ENCODE data around the gene SERP2. TPM values are rescaled to one million over a fixed set of nuclear protein-coding genes. Genes with fewer than 3 reads are reported as not detected.

SERP2 gene
- total RNA-seq, 1 experiment from 2014 or later, result not detected

- Histone ChIP-seq H3K4me2 (ENCODE audit: low read depth, low read length, poor library complexity, severe bottlenecking) (no peak overlapping the region), H3K27me3 (ENCODE audit: low read length) (no peaks in the 10 kb centered on the region)
Observed at GRCh38 chr13:44403461-44404056, 29.9 kb downstream of the SERP2 start.

DNA sequence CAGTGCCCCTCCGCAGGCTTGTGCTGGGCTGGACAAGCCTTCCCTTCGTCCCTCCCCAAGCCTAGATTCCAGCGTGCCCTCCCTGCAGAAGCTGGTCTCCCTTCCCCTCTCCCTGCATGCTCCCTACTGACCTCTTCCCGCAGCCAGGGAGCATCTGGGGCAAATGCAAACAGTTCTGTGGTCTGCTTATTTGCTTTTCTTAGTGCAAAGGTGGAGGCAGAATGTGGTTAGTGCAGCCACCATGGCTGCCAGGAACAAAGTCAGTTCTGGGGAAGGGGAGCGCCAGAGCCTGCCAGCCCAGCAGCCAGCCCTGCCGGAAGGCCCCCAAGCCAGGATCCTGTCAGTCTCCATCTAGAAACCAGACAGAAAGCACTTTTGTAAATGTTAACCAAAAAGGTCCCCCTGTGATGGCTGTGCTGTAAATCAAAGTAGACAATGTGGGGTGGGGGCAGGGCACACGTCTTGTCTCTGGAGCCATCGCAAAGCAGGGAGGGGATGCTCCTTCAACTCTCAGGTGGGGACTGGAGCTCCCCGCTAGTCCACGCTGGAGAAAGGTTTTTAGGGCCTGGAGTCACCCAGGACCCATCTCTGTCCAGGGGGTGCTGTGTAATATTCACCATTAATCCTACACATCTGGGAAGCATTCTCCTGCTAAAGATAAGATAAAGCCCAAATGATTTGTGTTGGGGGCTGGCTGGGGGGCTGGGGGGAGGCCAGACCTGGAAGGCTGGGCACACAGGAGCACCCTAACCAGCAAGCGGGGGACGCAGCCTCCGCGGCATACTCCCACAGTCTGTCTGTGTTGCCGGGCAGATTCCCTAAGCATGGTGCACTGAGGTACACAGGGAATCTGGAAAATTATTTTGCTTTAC lies 30.9 kb downstream of the SERP2 start:
- Histone ChIP-seq H3K27me3 (ENCODE audit: low read length) (no peaks in the 10 kb centered on the region), H3K9ac (ENCODE audit: low read length) (no peak overlapping the region), H3K9me3 (ENCODE audit: low read length) (no peaks in the 10 kb centered on the region), H3K4me1 (ENCODE audit: low read length) (no peaks in the 10 kb centered on the region), H3K27ac (ENCODE audit: low read length) (no peak overlapping the region), H3K4me3 (ENCODE audit: low read length) (no peak overlapping the region), H4K20me1 (ENCODE audit: insufficient read depth, low read depth, low read length) (no peaks in the 10 kb centered on the region), H3K4me2 (ENCODE audit: low read depth, low read length, poor library complexity, severe bottlenecking) (no peak overlapping the region), H3K36me3 (ENCODE audit: insufficient read depth, low read length) (no peaks in the 10 kb centered on the region), H3K79me2 (ENCODE audit: low read length) (no peaks in the 10 kb centered on the region), H2AFZ (ENCODE audit: low read length) (no peak overlapping the region), H3K9me2 (replicated peaks; ENCODE audit: insufficient read depth, low read length) (no peaks in the 10 kb centered on the region)
- DNase-seq, result no peak

More at GRCh38 chr13:44403461-44404056, 29.9 kb downstream of the SERP2 start:
- H2AFZ ChIP-seq (ENCODE audit: low read length), result no peak overlapping the region
- no peaks in the 10 kb centered on the region for H4K20me1 ChIP-seq (ENCODE audit: insufficient read depth, low read depth, low read length)
- no peak overlapping the region for H3K4me3 ChIP-seq (ENCODE audit: low read length)
- no peaks in the 10 kb centered on the region for H3K36me3 ChIP-seq (ENCODE audit: insufficient read depth, low read length)
- H3K9ac ChIP-seq (ENCODE audit: low read length), result no peak overlapping the region
- H3K9me2 ChIP-seq (replicated peaks; ENCODE audit: insufficient read depth, low read length), result no peaks in the 10 kb centered on the region
- H3K79me2 ChIP-seq (ENCODE audit: low read length), result no peaks in the 10 kb centered on the region
- no peak for DNase-seq
- H3K9me3 ChIP-seq (ENCODE audit: low read length), result no peaks in the 10 kb centered on the region
- no peak overlapping the region for H3K27ac ChIP-seq (ENCODE audit: low read length)
- H3K4me1 ChIP-seq (ENCODE audit: low read length), result no peaks in the 10 kb centered on the region

GRCh38 chr13:44406617-44407016 lies 33.0 kb downstream of the SERP2 start:
- H3K36me3 ChIP-seq (ENCODE audit: insufficient read depth, low read length), result no peaks in the 10 kb centered on the region
- no peaks in the 10 kb centered on the region for H3K9me3 ChIP-seq (ENCODE audit: low read length)
- H3K27ac ChIP-seq (ENCODE audit: low read length), result no peak overlapping the region
- H3K27me3 ChIP-seq (ENCODE audit: low read length), result no peaks in the 10 kb centered on the region
- H4K20me1 ChIP-seq (ENCODE audit: insufficient read depth, low read depth, low read length), result no peaks in the 10 kb centered on the region
- no peaks in the 10 kb centered on the region for H3K4me1 ChIP-seq (ENCODE audit: low read length)
- no peak overlapping the region for H3K4me3 ChIP-seq (ENCODE audit: low read length)
- H3K4me2 ChIP-seq (ENCODE audit: low read depth, low read length, poor library complexity, severe bottlenecking), result no peak overlapping the region
- H2AFZ ChIP-seq (ENCODE audit: low read length), result no peak overlapping the region
- H3K9ac ChIP-seq (ENCODE audit: low read length), result no peak overlapping the region
- H3K9me2 ChIP-seq (replicated peaks; ENCODE audit: insufficient read depth, low read length), result no peaks in the 10 kb centered on the region
- DNase-seq, result no peak
- H3K79me2 ChIP-seq (ENCODE audit: low read length), result no peaks in the 10 kb centered on the region

DNA sequence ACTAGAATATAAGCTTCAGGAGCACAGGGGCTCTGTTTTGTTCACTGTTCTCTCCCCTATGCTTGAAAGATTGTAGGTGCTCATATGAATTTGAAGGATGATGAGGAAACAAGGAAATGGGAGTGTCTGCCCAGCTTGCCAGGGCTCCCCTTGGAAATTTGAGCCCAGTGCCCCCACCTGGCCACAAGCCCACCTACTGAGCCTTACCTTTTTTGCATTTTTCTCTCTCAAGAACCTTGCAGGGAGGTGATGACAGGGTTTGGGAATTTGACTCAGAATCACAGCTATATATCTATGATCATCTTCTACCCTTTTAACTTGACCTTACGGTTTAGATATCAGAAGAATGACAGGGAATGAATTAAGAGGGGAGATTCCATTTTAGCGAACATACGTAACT lies 33.8 kb downstream of the SERP2 start:
- Histone ChIP-seq H3K27ac (ENCODE audit: low read length) (no peak overlapping the region), H4K20me1 (ENCODE audit: insufficient read depth, low read depth, low read length) (no peaks in the 10 kb centered on the region), H3K4me3 (ENCODE audit: low read length) (no peak overlapping the region), H3K9me3 (ENCODE audit: low read length) (no peaks in the 10 kb centered on the region), H3K4me2 (ENCODE audit: low read depth, low read length, poor library complexity, severe bottlenecking) (no peak overlapping the region), H2AFZ (ENCODE audit: low read length) (no peak overlapping the region), H3K36me3 (ENCODE audit: insufficient read depth, low read length) (no peaks in the 10 kb centered on the region), H3K4me1 (ENCODE audit: low read length) (no peaks in the 10 kb centered on the region), H3K9me2 (replicated peaks; ENCODE audit: insufficient read depth, low read length) (no peaks in the 10 kb centered on the region), H3K79me2 (ENCODE audit: low read length) (no peaks in the 10 kb centered on the region), H3K27me3 (ENCODE audit: low read length) (no peaks in the 10 kb centered on the region), H3K9ac (ENCODE audit: low read length) (no peak overlapping the region)
- DNase-seq, result no peak

DNA sequence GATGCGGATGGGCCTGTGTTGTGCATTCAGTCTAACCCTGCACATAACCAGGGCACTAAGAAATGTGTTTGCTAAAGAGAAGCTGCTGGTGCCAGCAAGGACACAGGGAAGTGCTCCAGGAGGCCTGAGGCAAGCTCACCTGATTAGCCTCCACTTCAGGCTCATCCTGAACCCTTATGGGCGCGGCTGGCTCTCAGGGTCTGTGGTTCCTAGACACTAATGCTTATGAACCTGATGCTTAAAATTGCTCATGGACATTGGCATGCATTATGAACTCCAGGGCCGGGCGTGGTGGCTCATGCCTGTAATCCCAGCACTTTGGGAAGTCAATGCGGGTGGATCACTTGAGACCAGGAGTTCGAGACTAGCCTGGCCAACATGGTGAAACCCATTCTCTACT lies 34.3 kb downstream of the SERP2 start:
- DNase-seq, result no peak
- Histone ChIP-seq H3K79me2 (ENCODE audit: low read length) (no peaks in the 10 kb centered on the region), H4K20me1 (ENCODE audit: insufficient read depth, low read depth, low read length) (no peaks in the 10 kb centered on the region), H3K27me3 (ENCODE audit: low read length) (no peaks in the 10 kb centered on the region), H2AFZ (ENCODE audit: low read length) (no peak overlapping the region), H3K9me3 (ENCODE audit: low read length) (no peaks in the 10 kb centered on the region), H3K4me1 (ENCODE audit: low read length) (no peaks in the 10 kb centered on the region), H3K4me2 (ENCODE audit: low read depth, low read length, poor library complexity, severe bottlenecking) (no peak overlapping the region), H3K9ac (ENCODE audit: low read length) (no peak overlapping the region), H3K36me3 (ENCODE audit: insufficient read depth, low read length) (no peaks in the 10 kb centered on the region), H3K9me2 (replicated peaks; ENCODE audit: insufficient read depth, low read length) (no peaks in the 10 kb centered on the region), H3K27ac (ENCODE audit: low read length) (no peak overlapping the region), H3K4me3 (ENCODE audit: low read length) (no peak overlapping the region)

DNA sequence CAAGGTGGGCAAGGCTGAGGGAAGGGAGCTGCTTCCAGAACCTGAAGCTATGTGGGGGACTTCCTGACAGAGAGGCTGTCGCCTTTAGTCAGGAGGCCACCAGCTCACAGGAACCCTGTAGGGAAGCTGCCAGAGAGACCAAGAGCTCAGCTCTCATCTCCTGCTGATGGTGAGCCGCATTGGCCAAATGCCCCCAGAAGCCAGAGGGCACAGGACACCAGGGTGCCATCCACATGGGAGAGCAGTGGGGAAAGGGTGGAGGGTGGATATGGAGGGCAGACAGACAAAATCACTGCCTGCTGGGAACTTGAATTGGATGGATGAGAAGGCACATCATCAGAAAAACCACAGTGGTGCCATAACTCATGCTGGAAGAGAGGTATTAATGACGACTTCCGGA lies 36.0 kb downstream of the SERP2 start:
- Histone ChIP-seq H3K4me2 (ENCODE audit: low read depth, low read length, poor library complexity, severe bottlenecking) (no peak overlapping the region), H4K20me1 (ENCODE audit: insufficient read depth, low read depth, low read length) (no peaks in the 10 kb centered on the region), H3K4me3 (ENCODE audit: low read length) (no peak overlapping the region), H3K9ac (ENCODE audit: low read length) (no peak overlapping the region), H3K36me3 (ENCODE audit: insufficient read depth, low read length) (no peaks in the 10 kb centered on the region), H3K79me2 (ENCODE audit: low read length) (no peaks in the 10 kb centered on the region), H3K4me1 (ENCODE audit: low read length) (no peaks in the 10 kb centered on the region), H3K27ac (ENCODE audit: low read length) (no peak overlapping the region), H3K9me2 (replicated peaks; ENCODE audit: insufficient read depth, low read length) (no peaks in the 10 kb centered on the region), H3K9me3 (ENCODE audit: low read length) (no peaks in the 10 kb centered on the region), H3K27me3 (ENCODE audit: low read length) (no peaks in the 10 kb centered on the region), H2AFZ (ENCODE audit: low read length) (no peak overlapping the region)
- no peak for DNase-seq

GRCh38 chr13:44410328-44410859 lies 36.8 kb downstream of the SERP2 start:
- no peaks in the 10 kb centered on the region for H3K4me1 ChIP-seq (ENCODE audit: low read length)
- no peaks in the 10 kb centered on the region for H3K9me2 ChIP-seq (replicated peaks; ENCODE audit: insufficient read depth, low read length)
- no peak overlapping the region for H3K9ac ChIP-seq (ENCODE audit: low read length)
- no peaks in the 10 kb centered on the region for H3K36me3 ChIP-seq (ENCODE audit: insufficient read depth, low read length)
- no peak overlapping the region for H3K27ac ChIP-seq (ENCODE audit: low read length)
- DNase-seq, result no peak
- H3K4me2 ChIP-seq (ENCODE audit: low read depth, low read length, poor library complexity, severe bottlenecking), result no peak overlapping the region
- H3K27me3 ChIP-seq (ENCODE audit: low read length), result no peaks in the 10 kb centered on the region
- H3K79me2 ChIP-seq (ENCODE audit: low read length), result no peaks in the 10 kb centered on the region
- no peak overlapping the region for H3K4me3 ChIP-seq (ENCODE audit: low read length)
- no peaks in the 10 kb centered on the region for H4K20me1 ChIP-seq (ENCODE audit: insufficient read depth, low read depth, low read length)
- H3K9me3 ChIP-seq (ENCODE audit: low read length), result no peaks in the 10 kb centered on the region
- H2AFZ ChIP-seq (ENCODE audit: low read length), result no peak overlapping the region

GRCh38 chr13:44411841-44412240 lies 38.2 kb downstream of the SERP2 start:
- Histone ChIP-seq H3K9me3 (ENCODE audit: low read length) (no peaks in the 10 kb centered on the region), H3K79me2 (ENCODE audit: low read length) (no peaks in the 10 kb centered on the region), H3K9ac (ENCODE audit: low read length) (no peak overlapping the region), H3K27ac (ENCODE audit: low read length) (no peak overlapping the region), H3K4me1 (ENCODE audit: low read length) (no peaks in the 10 kb centered on the region), H3K9me2 (replicated peaks; ENCODE audit: insufficient read depth, low read length) (no peaks in the 10 kb centered on the region), H4K20me1 (ENCODE audit: insufficient read depth, low read depth, low read length) (no peaks in the 10 kb centered on the region), H3K36me3 (ENCODE audit: insufficient read depth, low read length) (no peaks in the 10 kb centered on the region), H2AFZ (ENCODE audit: low read length) (no peak overlapping the region), H3K4me2 (ENCODE audit: low read depth, low read length, poor library complexity, severe bottlenecking) (no peak overlapping the region), H3K4me3 (ENCODE audit: low read length) (no peak overlapping the region), H3K27me3 (ENCODE audit: low read length) (no peaks in the 10 kb centered on the region)
- no peak for DNase-seq
